ENCODE data around the gene SLC25A28. TPM values are rescaled to one million over a fixed set of nuclear protein-coding genes. Genes with fewer than 3 reads are reported as not detected.

Gene SLC25A28
- total RNA-seq, 4 donors from 2014 or later: 13.8 to 38.0 (median 31.6) TPM

DNA sequence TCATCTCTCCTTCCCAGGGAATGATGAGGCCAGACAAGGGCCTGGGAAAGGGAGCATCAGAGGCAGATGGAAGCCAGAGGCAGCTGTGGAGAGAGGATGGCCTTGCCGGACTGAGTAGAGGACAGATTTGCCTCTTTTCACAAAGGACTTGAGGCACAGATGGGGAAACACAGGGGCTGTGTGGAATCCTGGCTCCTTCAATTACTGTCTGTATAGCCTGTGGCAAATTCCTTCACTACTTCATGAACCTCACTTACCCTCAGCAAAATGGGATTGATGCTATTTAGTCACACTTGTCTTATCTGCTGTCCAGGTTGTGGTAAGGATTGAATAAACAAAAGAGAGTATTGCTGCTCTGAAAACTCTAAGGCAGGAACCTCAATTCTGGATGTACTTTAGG, 40.3 kb downstream of the SLC25A28 start:
- Histone ChIP-seq H3K4me3 (no peak overlapping the region), H3K4me1 (peaks cover 0 to 9% (median 0%) of the 10 kb centered on the region in 3 donors), H3K27me3 (peaks cover 0 to 15% (median 0%) of the 10 kb centered on the region in 4 donors), H3K9me3 (no peaks in the 10 kb centered on the region), H3K27ac (no peak overlapping the region), H3K36me3 (no peaks in the 10 kb centered on the region)
- DNase-seq: no peak
- intact Hi-C loops (cut with DNase I): no loop called here
- no peak for TF ChIP-seq POLR2A (IDR thresholded peaks at IDR 0.05)
- TF ChIP-seq, protein P1, sequence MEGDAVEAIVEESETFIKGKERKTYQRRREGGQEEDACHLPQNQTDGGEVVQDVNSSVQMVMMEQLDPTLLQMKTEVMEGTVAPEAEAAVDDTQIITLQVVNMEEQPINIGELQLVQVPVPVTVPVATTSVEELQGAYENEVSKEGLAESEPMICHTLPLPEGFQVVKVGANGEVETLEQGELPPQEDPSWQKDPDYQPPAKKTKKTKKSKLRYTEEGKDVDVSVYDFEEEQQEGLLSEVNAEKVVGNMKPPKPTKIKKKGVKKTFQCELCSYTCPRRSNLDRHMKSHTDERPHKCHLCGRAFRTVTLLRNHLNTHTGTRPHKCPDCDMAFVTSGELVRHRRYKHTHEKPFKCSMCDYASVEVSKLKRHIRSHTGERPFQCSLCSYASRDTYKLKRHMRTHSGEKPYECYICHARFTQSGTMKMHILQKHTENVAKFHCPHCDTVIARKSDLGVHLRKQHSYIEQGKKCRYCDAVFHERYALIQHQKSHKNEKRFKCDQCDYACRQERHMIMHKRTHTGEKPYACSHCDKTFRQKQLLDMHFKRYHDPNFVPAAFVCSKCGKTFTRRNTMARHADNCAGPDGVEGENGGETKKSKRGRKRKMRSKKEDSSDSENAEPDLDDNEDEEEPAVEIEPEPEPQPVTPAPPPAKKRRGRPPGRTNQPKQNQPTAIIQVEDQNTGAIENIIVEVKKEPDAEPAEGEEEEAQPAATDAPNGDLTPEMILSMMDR (IDR thresholded peaks at IDR 0.05): no peak
- WGBS, 2 donors: 100% methylated on average over 1 of the region's 1 CpG; no CpG with 5 or more reads in 1 of the 2 donors

DNA sequence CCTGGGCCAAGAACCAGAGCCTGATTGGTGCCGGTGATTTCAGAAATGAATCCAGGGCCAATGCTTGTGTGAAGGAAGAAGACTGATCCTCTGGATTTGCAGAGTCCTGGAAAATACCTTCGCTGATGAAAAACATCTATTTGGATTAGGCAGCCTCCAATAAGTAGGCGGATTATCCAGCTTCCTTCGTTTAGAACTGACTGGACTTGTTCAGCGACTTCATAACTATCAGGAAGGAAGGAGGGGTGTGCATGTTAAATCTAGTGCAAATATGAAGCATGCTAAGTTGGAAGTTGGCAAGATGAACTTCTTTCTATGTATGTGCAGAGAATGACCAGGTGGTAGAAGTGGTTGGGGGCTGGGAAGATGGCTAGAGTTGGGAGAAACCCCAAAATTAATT, 46.4 kb downstream of the SLC25A28 start:
- no peaks in the 10 kb centered on the region for H3K9me3 ChIP-seq
- WGBS, 2 donors: 35 to 60% methylated on average over 5 of the region's 5 CpGs
- no peak for DNase-seq
- H3K36me3 ChIP-seq: no peaks in the 10 kb centered on the region
- no peak overlapping the region for H3K4me3 ChIP-seq
- no peaks in the 10 kb centered on the region for H3K27me3 ChIP-seq
- no peak for TF ChIP-seq POLR2A (IDR thresholded peaks at IDR 0.05)
- TF ChIP-seq, protein P1 (IDR thresholded peaks at IDR 0.05): no peak
- peaks cover 0 to 15% (median 0%) of the 10 kb centered on the region in 3 donors for H3K4me1 ChIP-seq
- intact Hi-C loops (cut with DNase I): no loop called here
- no peak overlapping the region for H3K27ac ChIP-seq

DNA sequence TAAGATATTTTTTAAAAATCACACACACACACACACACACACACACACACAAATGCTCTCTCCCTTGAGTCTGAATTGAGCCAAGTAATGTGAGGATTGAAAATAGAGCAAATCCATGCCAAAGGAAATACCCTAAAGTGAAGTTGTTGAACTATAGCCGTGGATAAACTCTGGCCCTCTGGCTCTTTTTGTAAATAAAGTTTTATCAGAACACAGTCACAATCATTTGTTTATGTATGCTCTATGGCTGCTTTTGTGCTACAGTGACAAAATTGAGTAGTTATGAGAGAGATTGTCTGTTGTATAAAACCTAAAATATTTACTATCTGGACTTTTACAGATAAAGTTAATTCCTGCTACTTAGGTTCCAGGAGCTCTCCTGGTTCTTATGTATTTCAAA, 48.4 kb downstream of the SLC25A28 start:
- no peaks in the 10 kb centered on the region for H3K9me3 ChIP-seq
- H3K36me3 ChIP-seq: no peaks in the 10 kb centered on the region
- 68 to 77% methylated on average over 1 of the region's 1 CpG for WGBS, 2 donors
- peaks cover 0 to 15% (median 0%) of the 10 kb centered on the region in 3 donors for H3K4me1 ChIP-seq
- no peak overlapping the region for H3K4me3 ChIP-seq
- H3K27ac ChIP-seq: no peak overlapping the region
- TF ChIP-seq POLR2A (IDR thresholded peaks at IDR 0.05): no peak
- peaks cover 0 to 7% (median 0%) of the 10 kb centered on the region in 4 donors for H3K27me3 ChIP-seq
- intact Hi-C loops (cut with DNase I): no loop called here
- DNase-seq: no peak

DNA sequence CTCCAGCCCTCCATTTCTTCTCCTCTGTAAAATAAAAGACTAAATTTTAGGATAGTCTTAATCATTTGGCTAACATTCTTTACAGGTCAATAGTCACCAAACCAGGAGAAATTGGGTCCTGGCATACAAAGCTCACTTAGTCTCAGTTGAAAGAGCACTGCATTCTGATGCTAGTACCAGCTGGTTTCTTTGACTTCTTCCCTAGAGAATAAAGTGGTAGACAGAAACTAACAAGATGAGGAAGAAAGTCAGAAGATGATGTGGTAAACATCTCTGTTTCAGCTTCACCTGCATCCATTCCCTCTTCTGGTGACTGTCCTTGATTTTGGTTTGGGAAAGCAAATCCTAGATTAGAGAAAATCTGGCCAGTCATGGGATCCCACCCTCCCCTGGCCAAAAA, 50.3 kb downstream of the SLC25A28 start:
- Histone ChIP-seq H3K4me1 (peaks cover 0 to 15% (median 0%) of the 10 kb centered on the region in 3 donors), H3K9me3 (no peaks in the 10 kb centered on the region), H3K4me3 (no peak overlapping the region), H3K36me3 (no peaks in the 10 kb centered on the region), H3K27ac (no peak overlapping the region), H3K27me3 (peaks cover 0 to 9% (median 0%) of the 10 kb centered on the region in 4 donors)
- no peak for DNase-seq
- intact Hi-C loops (cut with DNase I): no loop called here
- TF ChIP-seq, protein P1 (IDR thresholded peaks at IDR 0.05): no peak
- TF ChIP-seq POLR2A (IDR thresholded peaks at IDR 0.05): no peak

DNA sequence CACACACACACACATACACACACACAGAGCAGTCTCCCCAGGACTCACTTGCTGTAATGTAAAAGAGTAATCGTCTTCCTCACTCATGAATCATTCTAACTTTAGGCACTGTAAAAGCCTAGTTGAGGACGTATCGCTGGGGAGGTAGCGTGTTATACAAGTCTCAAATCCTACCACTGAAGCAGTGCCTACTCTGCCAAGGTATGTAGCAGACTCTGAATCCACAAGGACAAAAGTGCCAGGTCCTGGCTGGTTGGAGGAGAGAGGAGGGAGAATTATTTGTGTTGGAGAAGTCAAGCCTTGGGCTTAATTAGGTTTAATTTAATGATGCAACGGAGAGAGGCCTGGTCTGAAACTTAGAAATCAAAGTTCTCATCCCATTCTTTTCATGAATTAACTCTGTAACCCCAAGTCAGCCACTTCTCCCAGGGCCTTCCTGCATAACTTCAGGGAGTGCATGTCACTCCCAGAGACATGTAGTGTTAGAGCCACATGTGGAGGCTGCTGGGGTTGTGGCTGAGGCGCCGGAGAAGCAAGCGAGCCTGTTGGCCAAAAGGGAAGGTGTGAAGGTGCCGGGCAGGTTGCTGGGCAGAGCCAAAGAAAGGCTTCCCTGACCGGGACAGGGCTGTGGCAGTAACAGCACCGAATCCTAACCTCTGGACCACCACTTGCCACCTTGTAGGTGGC, 50.8 kb downstream of the SLC25A28 start:
- no peak for TF ChIP-seq POLR2A (IDR thresholded peaks at IDR 0.05)
- TF ChIP-seq, protein P1 (IDR thresholded peaks at IDR 0.05): no peak
- Histone ChIP-seq H3K27me3 (peaks cover 0 to 9% (median 0%) of the 10 kb centered on the region in 4 donors), H3K9me3 (no peaks in the 10 kb centered on the region), H3K27ac (no peak overlapping the region), H3K4me3 (no peak overlapping the region), H3K4me1 (peaks cover 0 to 15% (median 0%) of the 10 kb centered on the region in 3 donors), H3K36me3 (no peaks in the 10 kb centered on the region)
- intact Hi-C loops (cut with DNase I): no loop called here
- no peak for DNase-seq
- 68 to 71% methylated on average over 10 to 11 of the region's 11 CpGs for WGBS, 2 donors
